Small intestine (tissue), 7 donors: ENCODE data around the gene TEX28. TPM values are rescaled to one million over a fixed set of nuclear protein-coding genes. Genes with fewer than 3 reads are reported as not detected.
"Not testable (repeated sequence)": the region's sequence is repeated elsewhere in the genome, so short reads cannot be mapped to it uniquely, and the experiment has no call there.

Source experiments
- DNase-seq, 2 donors: peaks; one replicate each; pipeline versions ENCODE4 v3.0.0 to v3.0.0-alpha.2; 2013
- FAIRE-seq: peaks from 2 replicates; lab custom pipeline; 2012; peaks lifted over from hg19 to GRCh38; lab: Jason Lieb, UNC
- H3K27ac ChIP-seq, 3 donors: one replicate each; pipeline ENCODE4 v1.5.1; 2013; ENCODE audit warnings: low read length in 2 of 3, mild to moderate bottlenecking in 2 of 3, control low read depth in 1 of 3, inconsistent platforms in 1 of 3, low read depth in 1 of 3, moderate library complexity in 1 of 3
- H3K27me3 ChIP-seq, 3 donors: one replicate each; pipeline ENCODE4 v1.6.1; 2013; ENCODE audit warnings: low read length in 3 of 3, inconsistent platforms in 1 of 3; ENCODE audit not compliant: control insufficient read depth in 3 of 3, insufficient read depth in 3 of 3
- H3K36me3 ChIP-seq, 3 donors: one replicate each; pipeline ENCODE4 v1.6.1; 2013; ENCODE audit warnings: low read length in 3 of 3, inconsistent platforms in 1 of 3, low read depth in 1 of 3, mild to moderate bottlenecking in 1 of 3, moderate library complexity in 1 of 3; ENCODE audit not compliant: control insufficient read depth in 3 of 3, insufficient read depth in 2 of 3
- H3K4me1 ChIP-seq, 3 donors: one replicate each; pipeline ENCODE4 v1.6.1; 2013; ENCODE audit warnings: low read length in 2 of 3, inconsistent platforms in 1 of 3, low read depth in 1 of 3, mild to moderate bottlenecking in 1 of 3, moderate library complexity in 1 of 3; ENCODE audit not compliant: control insufficient read depth in 3 of 3, insufficient read depth in 2 of 3
- H3K4me3 ChIP-seq, 3 donors: one replicate each; pipeline ENCODE4 v1.5.1; 2013; ENCODE audit warnings: low read length in 3 of 3, control low read depth in 1 of 3, inconsistent platforms in 1 of 3, low read depth in 1 of 3, mild to moderate bottlenecking in 1 of 3, moderate library complexity in 1 of 3
- H3K9me3 ChIP-seq, 2 donors: one replicate each; pipeline ENCODE4 v1.6.1; 2013; ENCODE audit warnings: low read depth in 1 of 2, low read length in 1 of 2; ENCODE audit not compliant: control insufficient read depth in 2 of 2, insufficient read depth in 1 of 2
- WGBS, 3 donors: extraction: QIAGEN DNeasy Blood & Tissue Kit; methylation state at CpG; one replicate each; pipeline ENCODE4 v1.1.7; 2013; 5-methylcytosine and 5-hydroxymethylcytosine counted together
- polyA plus RNA-seq, 4 donors: library from polyadenylated mRNA; stranded (reverse) in 3 of 4; unstranded in 1 of 4; fragments of 200-250 nt in 3 of 4; fragments of 120-200 nt in 1 of 4; gene quantifications; one replicate each; pipeline versions ENCODE4 v1.2.1 to v1.2.3, GENCODE V29; 2013
- donor health status: healthy with polysubstance abuse.
- donor health status: control.
- donor health status: control.
- donor health status: Bipolar disorder and iron deficiency.
- donor health status: healthy.

TEX28 gene
- polyA plus RNA-seq, 4 donors: not detected

DNA sequence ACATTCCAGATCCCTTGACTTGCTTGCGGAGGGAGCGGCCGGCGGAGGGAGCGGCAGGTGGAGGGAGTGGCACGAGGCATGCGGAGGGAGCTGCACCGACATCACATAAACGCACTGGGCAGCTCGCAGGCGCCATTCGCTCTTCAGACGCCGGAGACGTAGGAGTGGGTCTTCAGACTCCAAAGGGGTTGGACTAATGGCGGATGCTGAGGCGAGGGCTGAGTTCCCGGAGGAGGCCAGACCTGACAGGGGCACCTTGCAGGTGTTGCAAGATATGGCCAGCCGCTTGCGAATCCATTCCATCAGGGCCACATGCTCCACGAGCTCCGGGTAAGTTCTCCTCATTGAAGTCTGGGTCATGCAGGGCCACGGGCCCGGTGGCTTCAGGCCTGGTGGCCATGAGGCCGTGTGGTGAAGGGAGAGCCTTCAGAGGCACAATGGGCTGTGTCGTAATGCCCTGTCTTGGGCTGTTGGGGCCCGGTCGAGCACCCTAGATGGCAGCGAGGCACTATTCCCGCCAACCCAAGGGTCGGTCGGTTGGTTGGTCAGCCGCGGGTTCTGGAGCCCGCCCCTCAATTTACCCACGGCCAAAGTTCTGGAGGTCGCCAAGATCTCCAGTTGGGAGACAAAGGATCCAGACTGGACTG lies 863 bp upstream of the TEX28 start, which contains the start of gene TKTL1:
Gene TKTL1 (plus strand): TSS at position 132 of the 647 bp plus-strand sequence. CDS start 65 bp downstream, at position 197.
- WGBS, 3 donors: 95 to 97% (median 96%) methylated on average over 35 to 37 of the region's 37 CpGs
- no peaks in the 10 kb centered on the region for H3K9me3 ChIP-seq
- DNase-seq (no peak), FAIRE-seq (no peak)
- H3K4me1 ChIP-seq: no peaks in the 10 kb centered on the region
- H3K4me3 ChIP-seq: no peak within 1 kb of the TSS
- no peaks in the 10 kb centered on the region for H3K36me3 ChIP-seq
- H3K27me3 ChIP-seq: no peaks in the 10 kb centered on the region
- no peak within 1 kb of the TSS for H3K27ac ChIP-seq

GRCh38 chrX:154286406-154286805 lies 8.5 kb downstream of the TEX28 start:
- not testable (repeated sequence) for DNase-seq, H3K36me3 ChIP-seq, H3K4me1 ChIP-seq, H3K4me3 ChIP-seq, H3K27me3 ChIP-seq, H3K9me3 ChIP-seq, H3K27ac ChIP-seq, FAIRE-seq
- no CpG with 5 or more reads among the region's 10 CpGs for WGBS, 3 donors

DNA sequence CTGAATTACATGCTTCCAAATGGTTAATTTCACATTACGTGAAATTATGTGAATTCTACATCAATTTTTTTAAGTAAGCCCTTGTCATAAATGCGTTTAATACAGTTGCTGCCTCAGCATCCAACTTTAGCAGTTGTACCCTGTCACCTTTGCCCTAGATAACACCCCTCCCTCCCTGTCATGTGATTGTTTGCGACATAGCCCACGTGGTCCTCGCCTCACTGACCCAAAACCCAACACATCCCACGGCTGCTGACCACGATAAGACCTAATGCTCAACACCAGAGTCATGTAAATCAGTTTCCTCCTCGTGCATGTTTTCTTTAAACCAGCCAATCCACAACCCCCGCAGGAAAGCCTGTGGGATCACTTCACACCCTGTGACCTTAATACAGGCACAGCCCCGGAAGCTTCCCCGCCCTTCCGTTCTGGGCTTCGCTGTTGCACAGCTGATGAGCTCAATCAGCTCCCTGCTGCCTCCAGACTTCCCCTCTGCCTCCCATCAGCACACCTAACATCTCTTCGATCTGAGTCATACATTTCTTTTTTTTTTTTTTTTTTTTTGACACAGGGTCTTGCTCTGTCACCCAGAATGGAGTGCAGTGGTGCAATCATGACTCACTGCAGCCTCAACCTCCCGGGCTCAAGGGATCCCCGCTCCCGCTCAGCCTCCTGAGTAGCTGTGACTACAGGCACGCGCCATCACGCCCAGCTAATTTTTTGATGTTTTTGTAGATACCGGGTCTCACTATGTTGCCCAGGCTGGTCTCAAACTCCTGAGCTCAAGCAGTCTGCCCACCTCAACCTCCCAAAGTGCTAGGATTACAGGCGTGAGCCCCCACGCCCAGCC lies 10.2 kb downstream of the TEX28 start:
- not testable (repeated sequence) for H3K27me3 ChIP-seq, H3K27ac ChIP-seq, H3K4me1 ChIP-seq, FAIRE-seq, H3K4me3 ChIP-seq, DNase-seq, H3K9me3 ChIP-seq, H3K36me3 ChIP-seq
- WGBS, 3 donors: no CpG with 5 or more reads among the region's 23 CpGs

DNA sequence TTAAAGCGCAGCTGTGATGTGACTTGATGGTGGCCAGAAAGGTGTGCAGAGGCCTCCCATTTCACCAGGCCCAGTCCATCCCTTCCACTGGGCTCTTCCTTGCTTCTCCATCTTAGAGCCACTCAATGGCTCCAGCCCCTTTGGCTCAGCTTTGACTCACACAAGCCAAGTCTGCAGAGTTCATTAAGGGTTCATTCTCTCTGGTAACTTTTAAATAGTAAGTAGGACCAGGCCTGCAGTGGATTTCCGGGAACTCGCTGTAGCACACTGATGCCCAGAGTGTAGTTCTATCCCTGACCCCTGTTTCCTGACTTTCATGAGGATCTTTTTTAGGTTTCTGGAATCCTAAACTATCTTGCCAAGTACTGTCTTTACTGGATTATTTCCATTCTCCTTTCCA lies 25.7 kb downstream of the TEX28 start:
- not testable (repeated sequence) for H3K27me3 ChIP-seq, FAIRE-seq, H3K36me3 ChIP-seq, H3K4me1 ChIP-seq, DNase-seq, H3K4me3 ChIP-seq, H3K9me3 ChIP-seq, H3K27ac ChIP-seq
- no CpG with 5 or more reads among the region's 3 CpGs for WGBS, 3 donors

DNA sequence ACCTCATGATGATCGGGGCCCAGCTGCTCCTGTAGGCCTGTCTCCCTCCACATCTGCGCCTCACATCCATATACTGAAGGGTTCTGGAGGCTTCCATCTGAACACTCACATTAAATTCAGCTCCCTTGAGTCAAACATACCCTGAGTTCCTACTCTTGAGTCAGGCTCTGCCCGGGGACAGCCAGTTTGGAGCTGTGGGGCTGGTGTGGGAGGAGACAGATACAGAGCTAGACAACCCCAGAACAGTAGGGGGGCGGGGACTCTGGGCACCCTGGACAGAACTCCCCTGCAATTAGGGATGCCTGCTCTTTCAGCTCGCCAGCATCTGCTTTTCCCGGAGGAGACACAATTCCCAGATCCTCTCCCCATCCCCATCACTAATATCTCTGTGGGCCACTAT lies 31.9 kb downstream of the TEX28 start:
- FAIRE-seq, DNase-seq, H3K9me3 ChIP-seq, H3K4me3 ChIP-seq, H3K27me3 ChIP-seq, H3K27ac ChIP-seq, H3K36me3 ChIP-seq, H3K4me1 ChIP-seq: not testable (repeated sequence)
- no CpG with 5 or more reads among the region's 6 CpGs for WGBS, 3 donors

DNA sequence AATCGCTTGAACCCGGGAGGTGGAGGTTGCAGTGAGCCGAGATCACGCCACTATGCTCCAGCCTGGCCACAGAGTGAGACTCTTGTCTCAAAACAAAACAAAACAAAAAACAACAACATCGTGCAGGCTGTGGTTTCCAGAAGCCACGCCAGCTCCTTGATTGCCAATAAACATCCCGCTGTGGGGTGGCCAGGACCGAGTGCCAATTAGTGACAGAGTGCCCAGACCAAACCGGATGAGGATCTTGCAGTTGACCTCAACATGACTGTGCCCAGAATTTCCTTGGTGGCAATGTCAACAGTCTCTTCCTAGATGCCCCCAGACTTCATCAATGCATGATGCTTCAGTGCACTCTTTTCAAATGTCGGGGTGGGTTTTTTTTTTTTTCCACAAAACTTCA lies 36.2 kb downstream of the TEX28 start:
- H3K4me3 ChIP-seq, H3K36me3 ChIP-seq, H3K27ac ChIP-seq, H3K4me1 ChIP-seq, H3K27me3 ChIP-seq, DNase-seq, H3K9me3 ChIP-seq, FAIRE-seq: not testable (repeated sequence)
- no CpG with 5 or more reads among the region's 10 CpGs for WGBS, 3 donors

DNA sequence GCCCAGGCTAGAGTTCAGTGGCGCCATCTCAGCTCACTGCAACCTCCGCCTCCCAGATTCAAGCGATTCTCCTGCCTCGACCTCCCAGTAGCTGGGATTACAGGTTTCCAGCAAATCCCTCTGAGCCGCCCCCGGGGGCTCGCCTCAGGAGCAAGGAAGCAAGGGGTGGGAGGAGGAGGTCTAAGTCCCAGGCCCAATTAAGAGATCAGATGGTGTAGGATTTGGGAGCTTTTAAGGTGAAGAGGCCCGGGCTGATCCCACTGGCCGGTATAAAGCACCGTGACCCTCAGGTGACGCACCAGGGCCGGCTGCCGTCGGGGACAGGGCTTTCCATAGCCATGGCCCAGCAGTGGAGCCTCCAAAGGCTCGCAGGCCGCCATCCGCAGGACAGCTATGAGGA lies 37.6 kb downstream of the TEX28 start, which contains the start of gene OPN1MW3:
Gene OPN1MW3 (plus strand): TSS at position 301 of the 400 bp plus-strand sequence. CDS start 38 bp downstream, at position 339.
- FAIRE-seq, H3K4me3 ChIP-seq, DNase-seq, H3K36me3 ChIP-seq, H3K4me1 ChIP-seq, H3K9me3 ChIP-seq, H3K27me3 ChIP-seq, H3K27ac ChIP-seq: not testable (repeated sequence)
- WGBS, 3 donors: no CpG with 5 or more reads among the region's 17 CpGs

GRCh38 chrX:154248076-154248475 lies 46.8 kb downstream of the TEX28 start:
- not testable (repeated sequence) for H3K27ac ChIP-seq, FAIRE-seq, H3K27me3 ChIP-seq, H3K36me3 ChIP-seq, H3K4me1 ChIP-seq, H3K4me3 ChIP-seq, DNase-seq, H3K9me3 ChIP-seq
- no CpG with 5 or more reads among the region's 10 CpGs for WGBS, 3 donors
